GM06990 (cell line): ENCODE results near the gene TBXA2R.
A peak's percentile ranks its signal among the peaks of the same experiment; 100 is the strongest.

ENCODE experiments used
- DNase-seq: peaks from one replicate; pipeline ENCODE4 v3.0.0-alpha.2; 2011; ENCODE audit not compliant: insufficient read length; ENCODE audit errors: extremely low read depth
- H3K27me3 ChIP-seq: replicated peaks from 2 replicates; pipeline ENCODE4 v1.6.0; 2011; ENCODE audit warnings: low read length; ENCODE audit not compliant: control insufficient read depth, insufficient read depth
- H3K36me3 ChIP-seq: 2 replicates; pipeline ENCODE4 v1.5.1; 2011; ENCODE audit warnings: low read length; ENCODE audit not compliant: control insufficient read depth, insufficient read depth
- H3K4me3 ChIP-seq: replicated peaks from 2 replicates; pipeline ENCODE4 v1.5.1; 2011; ENCODE audit warnings: low read depth, mild to moderate bottlenecking, control low read depth, low read length
- TF ChIP-seq, protein P1 (sequence below): IDR thresholded peaks from 2 replicates; pipeline ENCODE4 v1.5.1; 2011; ENCODE audit warnings: low read length, control low read depth, mild to moderate bottlenecking, inconsistent platforms; ENCODE audit not compliant: insufficient read depth, poor library complexity, severe bottlenecking

Gene TBXA2R

DNA sequence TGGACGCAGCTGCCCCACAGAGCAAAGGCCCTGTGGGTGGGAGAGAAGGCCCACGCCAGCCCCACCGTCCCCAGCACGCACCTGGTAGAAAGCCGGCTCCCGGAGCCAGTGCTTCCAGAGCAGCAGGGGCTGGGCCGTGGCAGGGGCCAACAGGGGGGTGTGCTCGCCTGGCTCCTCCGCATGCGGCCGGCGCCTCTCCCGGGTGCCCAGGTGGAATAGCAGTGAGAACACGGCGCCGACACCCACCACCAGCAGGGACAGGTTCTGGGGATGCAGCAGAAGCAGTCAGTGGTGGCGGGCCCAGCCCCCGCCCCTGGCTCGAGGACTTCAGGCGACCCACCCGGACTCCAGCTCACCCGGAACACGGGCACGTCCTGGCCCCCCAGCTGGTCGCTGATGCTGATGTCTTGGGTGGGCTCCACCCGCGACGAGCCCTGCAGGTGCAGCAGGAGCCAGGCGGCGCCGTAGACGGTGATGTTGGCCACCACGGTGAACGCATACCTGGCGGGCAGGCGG is 58.9 kb downstream of the TBXA2R start:
- no peaks in the 10 kb centered on the region for H3K27me3 ChIP-seq
- DNase-seq: peak; percentile 17
- H3K4me3 ChIP-seq: no peak overlapping the region
- TF ChIP-seq, protein P1, sequence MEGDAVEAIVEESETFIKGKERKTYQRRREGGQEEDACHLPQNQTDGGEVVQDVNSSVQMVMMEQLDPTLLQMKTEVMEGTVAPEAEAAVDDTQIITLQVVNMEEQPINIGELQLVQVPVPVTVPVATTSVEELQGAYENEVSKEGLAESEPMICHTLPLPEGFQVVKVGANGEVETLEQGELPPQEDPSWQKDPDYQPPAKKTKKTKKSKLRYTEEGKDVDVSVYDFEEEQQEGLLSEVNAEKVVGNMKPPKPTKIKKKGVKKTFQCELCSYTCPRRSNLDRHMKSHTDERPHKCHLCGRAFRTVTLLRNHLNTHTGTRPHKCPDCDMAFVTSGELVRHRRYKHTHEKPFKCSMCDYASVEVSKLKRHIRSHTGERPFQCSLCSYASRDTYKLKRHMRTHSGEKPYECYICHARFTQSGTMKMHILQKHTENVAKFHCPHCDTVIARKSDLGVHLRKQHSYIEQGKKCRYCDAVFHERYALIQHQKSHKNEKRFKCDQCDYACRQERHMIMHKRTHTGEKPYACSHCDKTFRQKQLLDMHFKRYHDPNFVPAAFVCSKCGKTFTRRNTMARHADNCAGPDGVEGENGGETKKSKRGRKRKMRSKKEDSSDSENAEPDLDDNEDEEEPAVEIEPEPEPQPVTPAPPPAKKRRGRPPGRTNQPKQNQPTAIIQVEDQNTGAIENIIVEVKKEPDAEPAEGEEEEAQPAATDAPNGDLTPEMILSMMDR: no peak
- H3K36me3 ChIP-seq: peaks cover 19% of the 10 kb centered on the region

DNA sequence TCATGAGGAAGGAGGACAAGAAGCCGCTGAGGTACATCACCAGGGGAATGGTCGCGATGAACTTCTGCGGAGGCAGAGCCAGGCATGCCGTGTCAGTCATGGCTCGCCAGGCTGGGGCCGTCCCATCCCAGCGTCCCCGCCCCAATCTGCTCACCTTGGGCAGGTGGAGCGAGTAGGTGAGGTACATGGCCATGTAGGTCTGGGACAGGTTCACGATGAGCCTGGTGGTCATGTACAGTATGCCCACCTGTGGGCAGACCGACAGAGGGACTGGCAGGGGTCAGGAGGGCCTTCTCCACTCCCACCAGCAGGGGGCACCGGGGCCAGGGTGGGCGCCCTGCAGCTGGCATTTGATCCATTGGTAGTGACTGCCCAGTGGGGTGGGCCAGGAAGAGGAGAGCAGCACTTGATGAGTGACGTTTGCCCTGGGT is 59.4 kb downstream of the TBXA2R start:
- TF ChIP-seq, protein P1: peak; percentile 66
- DNase-seq: peak; percentile 31
- no peak overlapping the region for H3K4me3 ChIP-seq
- H3K27me3 ChIP-seq: no peaks in the 10 kb centered on the region
- peaks cover 21% of the 10 kb centered on the region for H3K36me3 ChIP-seq

DNA sequence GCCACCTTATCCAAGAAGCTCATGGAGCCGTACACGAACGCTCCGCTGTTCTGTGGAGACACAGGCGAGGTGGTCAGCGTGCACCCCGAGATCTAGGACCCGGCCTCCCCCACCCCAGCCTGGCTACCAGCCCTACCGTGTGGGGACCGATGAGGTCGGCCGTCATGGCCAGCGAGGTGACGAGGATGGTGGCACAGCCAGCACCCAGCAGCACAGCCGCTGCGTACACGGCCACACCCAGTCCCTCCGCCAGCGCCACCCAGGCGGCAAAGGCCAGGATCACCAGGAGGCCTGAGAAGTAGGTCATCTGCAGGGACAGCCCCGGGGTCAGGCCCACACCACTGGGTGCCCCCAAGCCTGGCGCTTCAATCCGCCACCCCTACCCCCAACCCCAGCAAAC is 60.6 kb downstream of the TBXA2R start:
- TF ChIP-seq, protein P1: no peak
- peak; percentile 16 for DNase-seq
- no peak overlapping the region for H3K4me3 ChIP-seq

DNA sequence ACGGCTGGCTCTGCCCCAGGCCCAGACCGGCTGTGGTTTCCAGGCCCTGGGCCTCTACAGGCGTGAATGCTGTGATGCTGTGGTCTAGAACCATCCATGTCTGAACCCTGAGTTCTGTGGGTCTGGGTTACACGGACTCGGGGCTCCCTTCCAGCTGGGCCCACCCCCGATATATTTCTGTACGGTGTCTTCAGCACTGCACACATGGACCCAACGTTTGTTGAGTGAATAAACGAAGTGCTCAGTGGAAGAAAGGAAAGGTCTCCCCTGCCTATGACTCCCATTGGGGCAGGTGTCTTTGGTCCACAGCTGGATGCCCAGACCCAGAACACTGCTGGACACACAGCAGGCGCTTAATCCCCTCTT is 61.0 kb downstream of the TBXA2R start:
- DNase-seq: no peak
- H3K27me3 ChIP-seq: no peaks in the 10 kb centered on the region
- H3K36me3 ChIP-seq: peaks cover 19% of the 10 kb centered on the region
- TF ChIP-seq, protein P1: no peak
- H3K4me3 ChIP-seq: no peak overlapping the region

More for the DNA sequence above, 60.6 kb downstream of the TBXA2R start:
- Histone ChIP-seq H3K27me3 (no peaks in the 10 kb centered on the region), H3K36me3 (peaks cover 21% of the 10 kb centered on the region)

DNA sequence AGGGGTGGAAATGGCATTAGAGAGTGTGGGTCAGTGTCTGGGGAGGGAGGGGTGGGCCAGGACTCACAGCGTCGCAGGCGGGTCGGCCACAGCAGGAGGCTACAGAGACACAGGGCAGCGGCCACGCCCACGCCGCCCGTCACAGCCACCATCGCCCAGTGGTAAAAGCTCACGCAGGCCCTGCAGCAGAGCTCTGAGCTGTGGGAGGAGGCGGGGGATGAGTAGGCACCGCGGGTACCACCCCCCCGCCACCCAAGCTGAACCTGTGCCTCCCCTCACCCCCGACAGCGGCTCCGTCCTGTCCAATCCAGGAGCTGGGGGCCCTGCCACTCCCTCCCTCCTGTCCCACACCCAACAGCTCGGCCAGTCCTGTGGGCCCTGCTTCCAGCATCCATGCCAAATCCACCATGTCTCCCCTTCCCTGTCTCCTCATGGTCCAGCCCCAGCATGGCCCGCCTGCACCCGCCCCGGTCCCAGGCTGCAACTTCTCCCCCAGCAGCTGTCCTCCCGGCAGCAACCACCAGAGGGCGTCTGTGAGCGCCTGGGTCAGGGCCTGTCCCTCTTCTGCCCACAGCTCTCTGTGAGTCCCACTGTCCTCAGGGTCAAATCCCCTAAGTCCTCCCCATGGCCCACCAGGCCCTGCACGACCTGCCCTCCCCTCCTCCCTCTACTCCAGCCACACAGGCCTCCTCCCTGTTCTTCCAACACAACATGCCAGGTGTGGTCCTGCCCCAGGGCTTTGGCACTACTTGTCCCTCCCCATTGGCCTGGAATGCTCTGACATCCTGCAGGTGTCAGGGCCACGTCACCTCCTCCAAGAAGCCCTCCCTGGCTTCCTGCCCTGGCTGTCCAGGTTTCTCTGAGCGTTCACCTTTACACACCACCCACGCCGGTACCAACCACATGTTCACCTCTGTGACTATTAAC is 61.7 kb downstream of the TBXA2R start:
- TF ChIP-seq, protein P1: peak; percentile 98
- Histone ChIP-seq H3K4me3 (no peak overlapping the region), H3K36me3 (peaks cover 19% of the 10 kb centered on the region), H3K27me3 (no peaks in the 10 kb centered on the region)
- DNase-seq: peak; percentile 68
